ENCODE measurements around the gene TRANK1. TPM values are rescaled to one million over a fixed set of nuclear protein-coding genes. Genes with fewer than 3 reads are reported as not detected.

Gene TRANK1
- total RNA-seq, 1 donor from 2014 or later: 12.6 TPM

DNA sequence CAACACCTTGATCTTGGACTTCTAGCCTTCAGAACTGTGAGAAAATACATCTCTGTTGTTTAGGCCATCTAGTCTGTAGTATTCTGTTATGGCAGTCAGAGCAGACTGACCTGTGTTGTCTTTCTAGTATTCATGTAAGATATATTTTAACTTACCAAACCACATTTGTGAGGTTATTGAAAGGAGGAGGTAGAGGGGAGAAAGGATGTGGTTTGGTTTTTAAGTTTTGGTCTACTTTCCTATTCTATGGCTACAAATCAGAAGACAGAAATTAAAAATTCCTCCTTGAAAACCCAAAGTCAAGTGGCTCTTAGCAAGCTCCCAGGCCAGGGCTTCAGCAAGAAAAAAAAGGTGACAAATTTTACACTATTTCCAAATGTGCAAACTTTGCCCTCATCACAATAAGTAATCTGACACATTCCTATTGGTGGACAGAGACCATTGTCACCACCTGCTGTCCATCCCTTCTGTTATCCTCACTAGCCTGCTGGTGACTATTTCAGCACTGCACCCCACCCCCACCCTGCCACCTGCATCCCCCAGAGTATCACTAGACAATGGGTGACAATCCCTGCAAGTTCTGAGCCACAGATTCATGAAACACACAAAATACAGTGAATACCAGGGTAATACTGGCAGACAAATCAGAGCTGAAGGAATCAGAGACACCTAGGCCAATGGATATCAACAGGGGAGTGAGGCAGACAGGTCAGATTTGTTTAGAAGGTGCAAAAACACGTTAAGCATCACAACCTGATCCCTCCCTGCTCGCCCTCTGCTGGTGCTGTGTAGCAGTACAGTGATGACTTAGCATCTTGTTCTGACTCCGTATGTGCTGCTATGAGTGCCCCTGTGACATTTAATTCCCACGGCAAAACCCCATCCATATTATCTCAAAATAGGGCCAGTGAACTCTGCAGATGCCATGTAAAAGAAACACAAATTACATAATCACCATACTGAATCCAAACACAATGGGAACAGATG is 101.5 kb downstream of the TRANK1 start:
- DNase-seq: peak; percentile 7

DNA sequence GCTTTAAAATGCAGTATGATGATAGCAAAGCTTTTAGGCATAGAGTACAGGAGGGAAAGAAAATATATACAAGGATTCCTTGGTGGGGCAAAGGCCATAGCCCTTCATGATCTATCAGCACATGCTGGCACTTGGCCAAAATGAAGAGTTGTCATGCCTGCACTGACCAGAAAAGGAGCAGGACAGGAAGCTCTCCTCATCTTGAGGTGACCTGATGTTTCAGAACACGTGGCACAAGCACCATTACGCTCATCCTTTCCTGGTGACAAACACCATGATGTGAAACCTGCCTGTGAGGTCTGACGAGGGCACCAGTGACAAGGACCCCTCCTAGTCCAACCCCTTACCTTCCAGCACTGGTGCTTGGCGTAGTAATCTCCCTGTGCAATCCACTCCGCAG is 102.6 kb downstream of the TRANK1 start:
- DNase-seq: no peak

DNA sequence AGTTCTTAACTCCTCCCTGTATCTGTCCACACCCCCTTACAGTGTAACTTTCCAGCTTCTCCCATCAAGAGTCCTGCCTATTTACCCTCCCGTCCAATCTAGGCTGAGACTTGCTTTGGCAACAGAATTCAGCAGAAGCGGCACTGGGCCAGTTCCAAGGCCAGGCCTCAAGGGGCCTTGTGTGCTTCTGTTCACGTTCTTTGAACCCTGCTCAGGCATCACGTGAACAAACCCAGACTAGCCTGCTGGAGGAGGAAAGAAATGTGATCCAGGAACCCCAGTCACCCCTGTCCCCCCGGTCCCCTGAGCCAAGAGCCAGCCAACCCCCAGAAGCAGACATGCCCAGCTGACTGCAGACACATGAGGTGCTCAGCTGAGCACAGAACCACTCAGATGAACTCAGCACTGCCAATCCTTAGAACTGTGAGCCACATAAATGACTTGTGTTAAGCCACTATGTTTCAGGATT is 104.4 kb downstream of the TRANK1 start:
- no peak for DNase-seq

DNA sequence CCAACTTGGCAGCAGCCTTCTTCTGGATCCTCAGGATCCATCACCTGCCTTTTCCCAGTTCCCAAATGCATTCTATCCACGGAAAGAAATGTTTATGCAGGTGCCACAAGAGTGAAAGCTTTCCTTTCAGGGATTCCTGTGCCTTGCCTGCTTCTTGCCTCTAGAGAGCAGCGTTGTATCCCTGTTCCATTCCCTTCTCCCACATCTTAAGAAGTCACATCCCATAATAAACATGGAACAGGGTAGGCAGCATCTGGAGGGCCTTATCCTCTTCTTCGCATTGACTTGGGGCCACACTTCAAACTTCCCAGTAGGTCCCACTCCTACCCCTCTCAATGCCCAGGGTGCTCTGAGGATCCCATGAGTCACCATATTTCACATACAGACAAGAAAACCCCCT is 107.8 kb downstream of the TRANK1 start:
- DNase-seq: no peak

DNA sequence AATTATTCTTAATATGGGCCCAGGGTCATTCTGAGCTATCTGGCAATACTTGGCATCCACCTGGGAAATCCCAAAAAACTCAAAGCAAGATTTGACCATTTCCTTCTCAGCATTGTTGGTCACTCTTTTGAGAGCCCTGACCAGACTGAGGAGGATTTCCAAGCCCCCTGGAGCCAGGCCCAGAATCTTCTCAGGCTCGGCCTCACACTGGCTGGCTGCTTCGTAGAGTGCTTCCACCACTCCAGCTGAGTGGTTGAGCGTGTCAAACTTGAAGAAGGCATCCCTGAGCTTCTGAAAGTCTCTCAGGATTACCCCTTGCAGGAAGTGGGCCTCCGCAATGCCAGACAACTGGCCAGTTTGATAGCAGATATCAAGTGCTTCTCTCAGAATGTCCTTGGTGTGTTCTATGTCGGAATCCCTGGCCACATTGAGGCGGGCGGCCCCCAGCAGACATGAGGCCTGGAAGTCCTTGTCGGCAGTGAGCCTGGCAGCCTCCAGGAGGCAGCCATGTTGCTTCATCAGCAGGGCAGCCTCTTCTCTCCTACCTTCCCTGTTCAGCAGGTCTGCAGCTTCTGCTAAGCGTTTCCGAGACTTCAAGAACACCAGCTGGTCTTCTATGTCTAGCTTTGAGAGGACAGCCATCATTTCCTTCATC is 111.6 kb downstream of the TRANK1 start:
- no peak for DNase-seq

DNA sequence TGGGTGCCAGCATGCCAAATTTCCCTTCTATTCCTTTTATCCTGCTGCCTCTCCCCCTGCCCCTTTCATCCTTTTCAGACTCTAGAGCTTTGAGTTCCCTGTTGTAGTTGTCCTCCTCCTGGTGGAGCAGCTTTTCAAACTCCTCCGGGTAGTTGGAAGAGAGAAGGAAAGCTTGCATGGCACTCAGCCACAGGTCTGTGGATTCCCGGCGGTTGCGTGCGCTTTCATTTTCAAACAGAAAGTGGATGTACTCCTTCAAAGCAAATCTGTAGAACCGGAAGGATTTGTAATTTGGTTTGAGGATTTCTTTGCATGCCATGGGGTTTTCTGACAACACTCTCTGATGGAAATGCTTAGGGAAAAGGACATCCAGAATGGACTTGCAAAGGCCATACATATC is 112.4 kb downstream of the TRANK1 start:
- DNase-seq: no peak

DNA sequence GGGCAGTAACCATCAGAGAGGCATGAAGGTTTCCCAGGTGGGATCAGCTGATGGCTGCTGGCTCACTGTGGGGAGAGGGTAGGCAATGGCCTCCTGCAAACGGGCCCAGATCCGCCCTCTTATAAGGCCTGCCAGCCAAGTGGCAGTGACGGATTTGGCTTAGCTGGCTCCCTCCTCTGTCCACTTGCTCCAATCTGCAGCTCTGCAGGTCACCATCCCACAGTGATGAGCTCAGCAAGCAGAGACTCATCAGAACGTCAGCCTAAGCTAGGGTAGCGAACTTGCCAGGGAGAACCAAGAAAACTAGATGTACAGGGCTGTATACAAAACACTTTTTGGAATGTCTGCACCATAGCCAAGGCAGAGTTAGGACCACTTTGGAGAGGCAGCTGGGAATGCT is 117.7 kb downstream of the TRANK1 start:
- DNase-seq: no peak

DNA sequence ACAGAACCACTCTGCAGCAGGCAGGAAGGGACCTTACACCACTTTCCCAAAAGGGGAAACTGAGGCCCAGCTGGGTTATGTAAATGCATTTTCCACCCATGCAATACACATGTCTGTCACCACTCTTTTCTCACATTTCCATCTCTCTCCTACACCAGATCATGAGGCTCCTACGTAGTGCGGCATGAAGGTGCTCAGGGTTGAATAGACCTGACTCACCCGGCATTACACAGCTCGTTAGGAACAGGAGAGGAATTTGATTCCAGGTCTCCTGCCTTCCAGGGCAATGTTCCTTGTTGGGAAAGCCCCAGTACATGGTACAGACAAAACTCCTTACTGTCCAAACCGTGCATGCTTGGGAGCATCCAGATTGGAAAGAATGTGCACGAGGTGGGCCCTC is 118.6 kb downstream of the TRANK1 start:
- no peak for DNase-seq

DNA sequence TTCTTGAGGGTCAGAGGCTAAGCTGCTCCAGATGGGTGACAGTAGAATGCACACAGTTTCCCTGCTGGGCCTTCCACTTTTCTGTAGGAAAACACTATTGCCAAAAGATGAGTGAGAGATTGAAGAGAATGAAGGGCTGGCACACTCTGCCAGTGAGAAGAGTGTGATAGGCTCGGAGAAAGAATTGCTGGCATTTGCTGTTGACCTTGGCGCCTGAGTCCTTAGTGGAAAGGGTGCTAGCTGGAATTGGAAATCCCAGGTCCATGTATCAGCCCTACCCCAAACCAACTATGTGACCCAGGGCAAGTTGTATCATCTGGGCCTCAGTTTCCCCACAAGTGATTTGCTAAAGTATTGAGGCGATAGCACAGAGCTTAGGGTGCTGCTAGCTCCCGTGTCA is 120.4 kb downstream of the TRANK1 start:
- DNase-seq: no peak

DNA sequence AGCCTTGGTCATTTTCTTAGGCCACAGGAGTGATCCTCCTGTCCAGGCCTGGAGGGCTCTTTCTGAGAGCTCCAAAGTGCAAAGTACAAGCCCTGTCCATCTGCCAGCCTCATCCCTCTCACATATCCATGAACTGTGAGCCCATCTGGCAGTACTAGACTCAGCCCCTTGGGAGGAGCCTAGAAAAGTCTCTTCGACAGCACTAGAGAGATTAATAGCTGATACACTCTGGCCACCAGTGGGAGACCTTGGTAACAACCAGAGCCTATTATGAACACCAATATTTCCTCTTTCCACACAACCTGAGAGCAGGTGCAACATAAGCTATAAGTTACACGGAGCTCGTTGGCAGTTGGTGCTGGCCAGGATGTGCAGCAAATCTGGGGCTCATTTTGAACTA is 121.0 kb downstream of the TRANK1 start:
- DNase-seq: no peak

DNA sequence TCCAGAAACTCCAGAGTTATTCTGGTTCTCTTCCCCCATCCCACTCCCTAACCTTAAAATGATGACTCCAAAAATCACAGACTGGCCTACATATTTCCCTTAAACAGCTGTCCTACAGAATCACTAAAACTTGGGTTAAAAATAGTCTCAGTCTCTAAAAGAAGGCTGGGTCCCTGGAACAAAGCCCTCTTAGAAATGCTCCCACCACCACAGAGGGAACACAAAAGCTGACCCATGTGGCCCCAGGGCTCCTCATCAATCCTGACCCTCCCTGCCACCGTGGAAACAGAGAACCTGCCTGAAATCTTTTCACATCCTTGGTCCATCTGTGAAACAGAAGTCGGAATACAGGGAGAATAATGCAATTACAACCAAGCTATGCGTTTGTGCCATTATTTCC is 124.8 kb downstream of the TRANK1 start:
- no peak for DNase-seq

DNA sequence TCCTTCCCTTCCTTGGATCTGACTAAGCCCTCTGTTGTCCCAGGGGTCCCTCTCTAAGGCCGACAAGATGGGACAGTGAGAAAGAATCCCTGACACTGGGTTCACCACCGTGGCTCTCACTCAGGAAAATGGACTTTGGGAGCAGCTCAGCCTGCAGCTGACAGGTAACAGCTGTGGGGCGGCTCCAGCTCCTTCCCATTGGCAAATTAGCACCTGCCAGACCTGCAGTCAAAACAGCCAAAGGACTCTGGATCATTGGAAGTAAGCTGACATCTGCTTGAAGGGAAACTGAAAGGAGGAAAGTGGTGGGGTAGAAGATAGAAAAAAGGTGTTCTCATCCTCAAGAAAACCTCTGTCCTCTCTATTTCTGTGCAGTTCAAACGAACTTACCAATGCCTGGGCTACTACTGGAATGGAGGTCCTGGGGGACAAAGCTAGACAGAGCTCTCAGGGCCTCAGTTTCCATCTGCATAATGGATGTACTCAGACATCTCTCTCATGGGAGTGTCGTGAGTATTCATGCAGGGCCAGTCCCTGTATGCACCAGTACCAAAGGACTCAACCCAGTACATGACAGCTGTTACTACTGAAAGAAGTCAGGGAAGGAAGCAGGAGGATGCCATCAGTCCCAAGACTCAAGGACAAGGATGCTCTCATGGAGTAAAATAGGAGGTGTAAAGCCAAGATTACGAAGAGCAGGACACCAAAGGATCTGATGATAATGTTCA is 126.9 kb downstream of the TRANK1 start:
- no peak for DNase-seq

DNA sequence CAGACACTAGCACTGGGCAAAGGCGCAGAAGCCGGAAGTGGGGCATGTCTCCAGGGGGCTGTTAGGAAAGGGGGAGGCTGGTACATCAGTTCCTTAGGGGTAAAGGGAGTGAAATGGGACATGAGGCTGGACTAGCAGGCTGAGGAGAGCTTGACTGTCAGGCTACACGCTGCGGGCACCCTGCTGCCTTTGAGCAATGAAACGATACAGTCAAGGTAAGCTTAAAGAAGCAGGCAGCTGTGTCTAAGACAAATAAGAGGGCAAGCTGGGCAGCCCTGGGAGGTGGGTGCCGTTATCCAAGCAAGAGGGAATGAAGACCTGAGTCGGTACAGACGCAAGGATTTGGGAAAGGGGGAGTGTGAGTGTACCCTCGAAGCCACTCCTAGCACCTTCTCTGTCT is 129.5 kb downstream of the TRANK1 start:
- no peak for DNase-seq

DNA sequence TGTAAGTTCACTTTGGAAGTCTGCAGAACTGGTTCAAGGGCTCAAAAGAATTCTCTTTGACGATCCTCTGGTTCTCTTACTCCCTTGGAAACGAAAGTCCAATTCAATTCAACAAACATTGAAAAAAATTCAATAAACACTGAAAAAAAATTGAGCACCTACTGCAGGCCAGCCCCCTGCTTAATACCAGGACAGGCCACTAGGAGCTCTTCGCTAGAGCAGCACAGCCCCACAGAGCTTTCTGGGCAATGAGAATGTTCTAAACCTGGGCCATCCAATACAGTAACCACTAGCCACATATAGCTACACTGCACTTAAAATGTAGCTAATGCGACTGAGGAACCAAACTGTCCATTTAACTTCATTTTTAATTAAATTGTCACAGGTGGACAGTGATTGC is 130.1 kb downstream of the TRANK1 start:
- DNase-seq: no peak

DNA sequence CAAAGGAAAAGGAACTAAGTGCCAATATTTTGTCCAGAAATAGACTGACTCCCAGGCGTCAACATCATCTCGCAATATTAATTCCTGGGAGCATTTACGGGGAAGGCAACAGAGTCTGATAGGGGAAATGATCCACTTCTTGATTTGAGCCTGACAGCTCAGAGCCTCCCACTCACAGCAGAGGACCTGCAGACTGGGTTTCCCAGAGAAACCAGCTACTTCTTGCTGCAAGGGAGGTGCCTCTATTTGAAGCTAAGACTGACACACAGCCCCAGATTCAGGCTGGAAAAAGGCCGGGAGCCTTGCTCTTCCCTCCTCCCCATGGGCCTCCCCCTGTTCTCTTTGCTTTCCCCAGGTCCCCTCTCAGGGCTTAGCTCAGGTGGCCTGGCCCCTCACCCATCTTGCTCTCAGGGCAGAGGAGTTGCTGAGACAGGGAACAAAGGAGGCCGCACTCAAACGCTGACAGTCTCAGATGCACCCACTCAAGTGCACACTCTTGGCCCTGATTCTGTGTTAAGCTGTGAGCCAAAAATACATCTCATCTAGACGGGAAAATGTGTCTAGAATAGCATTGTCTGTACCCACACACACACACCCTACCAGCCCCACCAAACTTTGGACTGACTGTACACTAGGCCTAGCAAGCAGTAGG is 130.7 kb downstream of the TRANK1 start:
- peak; percentile 46 for DNase-seq

DNA sequence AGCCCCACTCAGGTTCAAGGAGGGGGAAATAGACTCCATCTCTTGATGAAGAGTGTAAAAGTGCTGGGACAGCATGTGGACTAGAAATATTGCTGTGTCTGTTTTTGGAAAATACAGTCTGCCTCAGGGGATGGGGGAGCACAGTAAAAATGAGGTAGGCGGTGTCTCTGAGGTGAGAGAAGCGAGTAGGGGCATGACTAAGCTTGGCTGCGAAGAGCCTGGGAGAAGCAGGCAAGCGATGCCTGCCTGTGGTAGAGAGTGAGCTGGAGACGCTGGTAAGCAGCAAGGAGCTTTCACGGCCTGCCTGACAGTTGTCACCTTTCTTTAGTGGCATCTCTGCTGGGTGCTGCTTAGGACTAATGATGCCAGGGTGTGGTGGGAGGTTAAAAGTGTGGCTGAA is 131.5 kb downstream of the TRANK1 start:
- peak; percentile 30 for DNase-seq

DNA sequence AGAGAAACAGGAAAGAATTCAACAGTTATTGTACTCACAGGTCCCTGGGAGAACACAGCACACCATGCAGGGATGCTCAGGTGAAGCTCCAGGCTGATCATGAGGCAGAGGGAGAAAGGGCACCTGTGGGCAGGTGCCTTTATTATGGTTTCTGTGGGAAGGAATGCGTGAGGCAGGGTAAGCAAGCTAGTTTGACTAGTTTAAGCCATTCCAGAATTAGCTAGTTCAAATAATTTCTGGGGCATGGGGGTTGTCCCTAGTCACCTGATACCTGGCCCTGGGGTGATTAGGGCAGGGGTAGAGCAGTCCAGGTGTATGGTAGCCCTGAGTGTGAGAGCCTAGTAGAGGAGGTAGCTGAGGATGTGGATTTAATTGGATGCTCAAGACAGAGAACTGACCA is 132.6 kb downstream of the TRANK1 start:
- DNase-seq: no peak

DNA sequence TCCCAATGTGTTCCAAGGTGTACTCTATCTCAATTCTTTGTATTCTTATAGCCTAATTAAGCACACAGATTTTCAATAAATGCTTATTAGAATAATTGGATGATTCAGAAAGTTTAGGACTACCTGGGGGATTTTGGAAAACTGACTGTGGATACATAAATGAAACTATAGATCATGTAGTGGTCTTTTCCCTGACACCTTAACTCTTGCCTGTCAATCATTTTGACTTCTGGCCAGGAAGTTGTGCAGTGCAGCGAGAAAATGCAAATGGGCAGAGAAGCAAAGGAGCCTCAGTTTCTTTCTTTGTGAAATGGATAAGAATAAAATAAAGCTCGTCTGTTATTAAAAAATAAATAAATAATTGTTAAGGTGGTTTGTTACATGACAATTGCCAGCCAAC is 133.1 kb downstream of the TRANK1 start:
- DNase-seq: no peak

DNA sequence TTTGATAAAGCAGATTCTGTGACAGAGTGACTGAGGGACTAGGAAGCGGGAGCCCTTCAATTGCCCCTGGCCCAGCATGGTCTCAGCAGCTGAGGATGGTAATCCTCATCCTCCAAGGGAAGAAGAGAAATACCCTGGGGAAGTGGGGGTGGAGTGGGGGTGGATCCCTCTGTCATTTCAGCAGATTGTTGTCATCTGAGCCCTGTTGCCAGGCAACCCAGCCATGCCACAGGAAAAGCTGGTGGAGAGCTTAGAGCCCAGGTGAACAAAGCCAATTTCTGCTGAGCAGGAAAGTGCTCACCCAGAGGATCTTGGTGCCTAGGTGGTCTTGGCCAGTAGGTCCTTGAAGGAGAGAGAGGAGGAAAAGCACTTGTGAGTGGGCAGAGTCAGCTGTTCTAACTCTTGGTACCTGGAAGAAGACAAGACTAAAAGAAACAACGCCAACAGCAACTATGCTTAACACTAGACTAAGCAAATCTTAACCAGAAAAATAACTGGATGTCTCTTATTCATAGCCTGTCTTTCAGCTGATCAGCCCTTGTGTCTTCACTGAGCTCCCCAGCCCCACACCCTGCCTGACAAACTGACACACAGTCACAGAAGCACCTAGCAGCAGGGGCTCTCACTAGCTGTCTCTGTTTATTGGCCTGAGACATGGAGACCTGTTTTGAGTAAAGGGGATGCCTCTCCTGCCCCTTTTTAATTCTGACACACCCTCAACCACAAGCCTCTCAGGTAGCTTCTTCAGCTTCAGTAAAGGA is 140.4 kb downstream of the TRANK1 start:
- no peak for DNase-seq

DNA sequence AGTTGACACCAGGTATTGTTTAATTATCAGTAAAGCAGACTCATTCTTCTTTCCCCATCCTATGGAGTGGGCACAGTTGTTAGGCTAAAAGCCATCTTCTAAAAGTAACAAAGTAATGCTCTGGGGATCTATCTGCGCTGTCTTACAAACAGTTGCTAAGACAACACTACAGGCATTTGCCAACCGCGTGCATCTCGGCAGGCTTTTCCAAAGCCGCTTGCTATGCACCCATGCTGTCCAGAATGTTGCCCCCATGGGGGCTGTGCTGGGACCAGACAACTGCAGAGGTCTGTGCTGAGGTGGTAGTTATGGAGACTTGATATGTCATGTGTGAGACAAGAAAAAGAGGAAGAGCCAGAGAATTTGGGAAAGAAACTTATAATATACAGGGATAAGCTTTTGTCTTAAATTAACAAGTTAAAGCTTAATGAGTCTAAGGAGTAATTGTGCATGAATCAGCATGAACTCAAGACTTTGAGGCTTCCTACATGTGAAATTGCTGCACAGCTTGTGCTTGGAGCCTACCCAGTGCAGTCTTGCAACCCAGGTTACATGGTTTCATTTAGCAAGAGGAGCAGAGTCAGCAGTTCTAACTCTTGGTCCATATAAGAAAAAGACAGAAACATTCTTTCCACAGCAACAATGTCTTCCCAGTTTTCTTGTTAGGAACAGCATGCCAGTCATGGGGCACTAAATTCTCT is 141.6 kb downstream of the TRANK1 start:
- no peak for DNase-seq

DNA sequence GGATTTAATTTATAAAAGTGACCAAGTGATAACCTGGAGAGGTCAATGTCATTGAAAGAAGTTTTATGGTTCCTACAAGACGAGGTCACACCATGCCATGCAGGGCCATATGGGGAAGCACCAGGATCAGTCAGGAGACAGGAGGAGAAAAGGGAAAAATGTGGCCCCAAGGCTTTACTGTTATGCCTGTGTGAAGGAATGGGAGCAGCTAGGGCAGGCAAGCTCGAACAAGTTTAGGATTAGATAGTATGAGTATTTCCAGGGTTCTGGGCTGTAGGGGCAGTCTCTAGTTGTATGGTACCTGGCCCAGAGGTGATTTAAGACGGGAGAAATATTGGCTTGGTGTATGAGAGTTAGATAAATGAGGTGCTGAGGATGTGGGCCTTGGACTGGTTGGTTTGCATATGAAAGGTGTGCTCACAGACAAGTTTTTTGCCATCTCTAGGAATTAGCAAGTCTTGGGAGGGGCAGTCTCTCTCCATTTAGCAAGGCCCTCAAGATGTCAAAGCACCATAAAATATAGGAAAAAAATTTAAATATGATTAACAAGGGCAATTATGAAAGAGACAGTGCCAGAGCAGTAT is 144.2 kb downstream of the TRANK1 start:
- no peak for DNase-seq

Measured in occipital lobe (tissue), 2 donors.